GM12878 (cell line): Measurements from ENCODE around the gene FALEC. TPM values are rescaled to one million over a fixed set of nuclear protein-coding genes. Genes with fewer than 3 reads are reported as not detected.

Experiments
- ATF2 ChIP-seq: IDR thresholded peaks from 2 replicates; pipeline ENCODE4 v1.6.1; 2012; ENCODE audit warnings: low read length, inconsistent platforms
- BACH1 ChIP-seq: fragments of 450-650 bp; IDR thresholded peaks from 2 replicates; pipeline ENCODE4 v1.6.1; 2017; ENCODE audit warnings: mild to moderate bottlenecking, borderline replicate concordance
- CBX3 ChIP-seq: fragments of 200-600 bp; sonication (generic); IDR thresholded peaks from 2 replicates; pipeline ENCODE4 v1.6.1; 2016; ENCODE audit warnings: low read depth, borderline replicate concordance
- CUX1 ChIP-seq: IDR thresholded peaks from 2 replicates; pipeline ENCODE4 v1.6.1; 2012; ENCODE audit warnings: improper control_type of control experiment, low read depth, low read length; ENCODE audit not compliant: insufficient replicate concordance
- ELK1 ChIP-seq: IDR thresholded peaks from 2 replicates; pipeline ENCODE4 v1.6.1; 2012; ENCODE audit warnings: low read depth, low read length, improper control_type of control experiment
- ESRRA ChIP-seq: IDR thresholded peaks from 2 replicates; pipeline ENCODE4 v1.6.1; 2012; ENCODE audit warnings: mild to moderate bottlenecking, low read length, improper control_type of control experiment
- IRF3 ChIP-seq: fragments of 450-650 bp; IDR thresholded peaks from 2 replicates; pipeline ENCODE4 v1.6.1; 2014; ENCODE audit warnings: mild to moderate bottlenecking
- LARP7 ChIP-seq: fragments of 450-650 bp; IDR thresholded peaks from 2 replicates; pipeline ENCODE4 v1.6.1; 2017; ENCODE audit warnings: mild to moderate bottlenecking
- MYC ChIP-seq: IDR thresholded peaks from 2 replicates; pipeline ENCODE4 v1.6.1; 2011; ENCODE audit warnings: mild to moderate bottlenecking, low read length, moderate library complexity, inconsistent platforms; ENCODE audit not compliant: insufficient read depth, insufficient replicate concordance, insufficient read length, severe bottlenecking
- NFYB ChIP-seq: IDR thresholded peaks from 2 replicates; pipeline ENCODE4 v1.6.1; 2011; ENCODE audit warnings: low read depth, mild to moderate bottlenecking, low read length, improper control_type of control experiment, moderate library complexity; ENCODE audit not compliant: insufficient read depth
- POLR2AphosphoS5 ChIP-seq: IDR thresholded peaks from 2 replicates; pipeline ENCODE4 v1.6.1; 2011; ENCODE audit warnings: mild to moderate bottlenecking, low read length, inconsistent platforms
- POU2F2 ChIP-seq: IDR thresholded peaks from 3 replicates; pipeline ENCODE4 v1.6.1; 2011; ENCODE audit warnings: low read depth, mild to moderate bottlenecking, low read length, borderline replicate concordance
- TCF12 ChIP-seq: IDR thresholded peaks from 2 replicates; pipeline ENCODE4 v1.6.1; 2011; ENCODE audit warnings: low read depth, mild to moderate bottlenecking, low read length
- ZNF592 ChIP-seq: fragments of 450-650 bp; IDR thresholded peaks from 2 replicates; pipeline ENCODE4 v1.6.1; 2017; ENCODE audit warnings: mild to moderate bottlenecking, moderate library complexity
- ZSCAN29 ChIP-seq: fragments of 450-650 bp; IDR thresholded peaks from 2 replicates; pipeline ENCODE4 v1.6.1; 2017; ENCODE audit warnings: mild to moderate bottlenecking, moderate library complexity
- polyA plus RNA-seq, 11 experiments: library from polyadenylated mRNA; depleted of rRNA in 4 of 11; unstranded in 6 of 11; stranded (reverse) in 5 of 11; fragments of >200 nt; fragmentation: Nextera tagmentation in 4 of 11; fragmentation: Illumina TruSeq in 1 of 11; extraction: Ambion mirVana in 4 of 11; extraction: Trizol in 1 of 11; gene quantifications; 1 replicate in 1 of 11; 2 replicates in 10 of 11; pipeline versions ENCODE4 v1.2.1 to v1.2.3, GENCODE V29; 2011 to 2016; ENCODE audit warnings: inconsistent platforms in 2 of 11, missing spikeins in 2 of 11, low read depth in 1 of 11
- total RNA-seq, 4 experiments: library from RNA; depleted of rRNA in 3 of 4; stranded (reverse); fragments of >200 nt in 3 of 4; fragmentation: Illumina TruSeq in 1 of 4; extraction: Trizol in 1 of 4; gene quantifications; 2 replicates each; pipeline versions ENCODE4 v1.2.1 to v1.2.3, GENCODE V29; 2013 to 2021

Gene FALEC
- total and polyA plus RNA-seq, 10 of the 15 experiments (the other 5 are each of a cell fraction or from before 2014, with no cell fraction given): 0.21 to 0.71 (median 0.32) TPM; not detected in 3

- TF ChIP-seq ELK1: peak; percentile 100
- TF ChIP-seq TCF12: peak; percentile 85; the same call in 1 of the 2 replicates
- no peak for TF ChIP-seq CBX3
- peak; percentile 99 for TF ChIP-seq POLR2AphosphoS5
- TF ChIP-seq MYC: no peak
- TF ChIP-seq IRF3: peak; percentile 43; the same call in 1 of the 2 replicates
- TF ChIP-seq ZNF592: no peak
- peak; percentile 37; the same call in 1 of the 2 replicates for TF ChIP-seq ZSCAN29
- TF ChIP-seq CUX1: peak; percentile 49
- TF ChIP-seq NFYB: peak; percentile 29; the same call in 1 of the 2 replicates
- peak; percentile 91 for TF ChIP-seq POU2F2
- peak; percentile 78; the same call in 1 of the 2 replicates for TF ChIP-seq BACH1
- TF ChIP-seq LARP7: peak; percentile 92
- peak; percentile 64; the same call in 1 of the 2 replicates for TF ChIP-seq ESRRA
- 0 out of 2 replicates have a peak, but pooled peaks have one; percentile 35 for TF ChIP-seq ATF2
These were observed 63.8 kb downstream of the FALEC start, which contains the start of gene MCL1 (continued) for GRCh38 chr1:150579110-150579944.
